ENCODE measurements around the gene ZFP57.

DNA sequence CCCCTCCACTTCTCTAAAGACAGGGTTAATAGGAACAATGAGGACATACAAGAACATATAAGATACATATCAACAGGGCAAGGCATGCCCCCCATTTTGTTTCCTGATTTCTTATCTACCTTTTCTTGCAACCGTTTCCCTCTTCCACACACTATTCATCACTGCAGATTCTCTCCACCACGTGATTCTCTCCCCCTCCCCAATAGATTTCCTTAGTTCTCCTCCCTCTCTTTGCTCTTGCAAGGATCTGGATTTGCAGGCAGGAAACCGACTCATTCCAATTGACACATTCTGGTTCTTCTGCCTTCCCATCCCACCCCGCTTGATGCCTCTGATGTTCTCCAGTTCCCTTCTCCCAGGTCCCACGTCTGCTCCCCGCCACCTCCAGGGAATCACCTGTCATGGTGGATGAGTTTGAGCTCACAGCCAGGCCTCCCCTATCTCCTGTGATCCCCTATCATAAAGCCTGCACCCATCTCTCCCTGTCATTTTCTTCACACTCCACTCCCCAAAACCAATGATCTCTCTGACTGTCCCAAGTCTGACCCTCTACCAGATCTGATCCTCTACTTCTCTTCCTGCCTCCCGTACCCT lies 55.5 kb downstream of the ZFP57 start:
- TF ChIP-seq CTCF (IDR thresholded peaks at IDR 0.05) (no peak), ZFX (IDR thresholded peaks at IDR 0.05; ENCODE audit: borderline replicate concordance) (no peak)
